Measurements from ENCODE around the gene SPAG8.

The SPAG8 gene

GRCh38 chr9:35766997-35767396 is 45.1 kb downstream of the SPAG8 start:
- no peaks in the 10 kb centered on the region for H3K27me3 ChIP-seq (replicated peaks; ENCODE audit: control insufficient read depth, insufficient read depth, low read length, poor library complexity, severe bottlenecking)
- H3K4me3 ChIP-seq (ENCODE audit: insufficient read depth, low read depth, low read length, poor library complexity, severe bottlenecking) = no peak overlapping the region
- no peaks in the 10 kb centered on the region for H3K4me1 ChIP-seq (ENCODE audit: control insufficient read depth, insufficient read depth, low read length, poor library complexity, severe bottlenecking)
- no peaks in the 10 kb centered on the region for H3K9me3 ChIP-seq (ENCODE audit: control insufficient read depth, low read length)
- no peak overlapping the region for H3K27ac ChIP-seq (ENCODE audit: insufficient read depth, low read length, poor library complexity, severe bottlenecking)
- DNase-seq = no peak
- no peaks in the 10 kb centered on the region for H3K36me3 ChIP-seq (ENCODE audit: control insufficient read depth, insufficient read depth, low read length)

DNA sequence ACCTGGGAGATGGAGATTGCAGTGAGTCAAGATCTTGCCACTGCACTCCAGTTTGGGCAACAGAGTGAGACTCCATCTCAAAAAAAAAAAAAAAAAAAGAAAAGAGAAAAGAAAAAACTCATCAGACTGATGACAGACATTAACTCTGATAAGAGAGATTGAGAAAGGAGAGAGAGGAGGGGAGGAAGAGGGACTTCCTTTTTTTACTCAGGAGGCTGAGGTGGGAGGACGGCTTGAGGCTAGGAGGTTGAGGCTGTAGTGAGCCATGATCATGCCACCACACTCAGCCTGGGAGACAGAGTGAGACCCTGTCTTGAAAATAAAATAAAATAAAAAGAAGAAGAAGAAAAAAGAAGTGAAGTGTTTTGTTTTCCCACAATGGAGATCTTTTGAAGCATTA is 48.3 kb downstream of the SPAG8 start:
- no peak overlapping the region for H3K27ac ChIP-seq (ENCODE audit: insufficient read depth, low read length, poor library complexity, severe bottlenecking)
- H3K9me3 ChIP-seq (ENCODE audit: control insufficient read depth, low read length) = no peaks in the 10 kb centered on the region
- H3K4me3 ChIP-seq (ENCODE audit: insufficient read depth, low read depth, low read length, poor library complexity, severe bottlenecking) = no peak overlapping the region
- no peaks in the 10 kb centered on the region for H3K27me3 ChIP-seq (replicated peaks; ENCODE audit: control insufficient read depth, insufficient read depth, low read length, poor library complexity, severe bottlenecking)
- no peaks in the 10 kb centered on the region for H3K36me3 ChIP-seq (ENCODE audit: control insufficient read depth, insufficient read depth, low read length)
- no peaks in the 10 kb centered on the region for H3K4me1 ChIP-seq (ENCODE audit: control insufficient read depth, insufficient read depth, low read length, poor library complexity, severe bottlenecking)
- no peak for DNase-seq

DNA sequence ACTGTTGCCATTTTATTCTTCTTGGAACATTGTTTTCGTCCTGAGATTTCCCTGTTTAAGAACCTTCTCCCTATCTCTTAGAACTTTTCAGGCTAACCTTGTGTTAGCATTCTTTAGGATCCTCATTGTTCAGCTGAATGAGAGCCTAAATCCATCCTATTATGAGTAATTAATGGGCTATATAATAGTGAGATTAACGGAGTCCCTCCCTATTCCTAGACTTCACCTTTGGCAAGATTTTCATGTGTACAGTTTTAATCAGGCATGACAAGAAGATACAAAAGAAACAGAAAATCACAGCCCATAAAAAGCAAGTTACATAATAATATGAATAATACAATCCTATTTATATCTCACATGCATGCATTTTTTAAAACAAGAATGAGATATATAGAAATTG is 48.9 kb downstream of the SPAG8 start:
- DNase-seq = no peak
- Histone ChIP-seq H3K36me3 (ENCODE audit: control insufficient read depth, insufficient read depth, low read length) (no peaks in the 10 kb centered on the region), H3K27me3 (replicated peaks; ENCODE audit: control insufficient read depth, insufficient read depth, low read length, poor library complexity, severe bottlenecking) (no peaks in the 10 kb centered on the region), H3K4me3 (ENCODE audit: insufficient read depth, low read depth, low read length, poor library complexity, severe bottlenecking) (no peak overlapping the region), H3K4me1 (ENCODE audit: control insufficient read depth, insufficient read depth, low read length, poor library complexity, severe bottlenecking) (no peaks in the 10 kb centered on the region), H3K27ac (ENCODE audit: insufficient read depth, low read length, poor library complexity, severe bottlenecking) (no peak overlapping the region), H3K9me3 (ENCODE audit: control insufficient read depth, low read length) (no peaks in the 10 kb centered on the region)

DNA sequence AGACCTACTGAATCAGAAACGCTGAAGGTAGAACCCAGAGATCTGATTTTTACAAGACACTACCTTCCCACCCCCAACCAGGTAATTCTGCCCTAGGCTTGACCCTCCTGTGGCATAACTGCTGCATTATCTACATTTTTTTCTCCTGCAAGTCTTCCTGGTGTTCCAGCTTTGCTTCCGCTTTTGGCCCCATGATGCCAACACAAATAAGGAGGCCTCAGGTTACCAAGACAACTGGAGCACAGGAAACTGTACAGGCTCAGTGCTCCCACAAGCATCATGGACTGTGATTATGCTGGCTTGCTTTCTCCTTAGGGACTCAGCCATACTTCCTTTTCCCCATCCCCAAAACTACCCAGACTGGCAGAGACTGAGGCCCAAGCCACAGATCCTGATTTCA is 51.4 kb downstream of the SPAG8 start:
- no peaks in the 10 kb centered on the region for H3K9me3 ChIP-seq (ENCODE audit: control insufficient read depth, low read length)
- DNase-seq = no peak
- no peak overlapping the region for H3K4me3 ChIP-seq (ENCODE audit: insufficient read depth, low read depth, low read length, poor library complexity, severe bottlenecking)
- H3K36me3 ChIP-seq (ENCODE audit: control insufficient read depth, insufficient read depth, low read length) = no peaks in the 10 kb centered on the region
- no peak overlapping the region for H3K27ac ChIP-seq (ENCODE audit: insufficient read depth, low read length, poor library complexity, severe bottlenecking)
- H3K27me3 ChIP-seq (replicated peaks; ENCODE audit: control insufficient read depth, insufficient read depth, low read length, poor library complexity, severe bottlenecking) = no peaks in the 10 kb centered on the region
- H3K4me1 ChIP-seq (ENCODE audit: control insufficient read depth, insufficient read depth, low read length, poor library complexity, severe bottlenecking) = peaks cover 6% of the 10 kb centered on the region

GRCh38 chr9:35759795-35760194 is 52.3 kb downstream of the SPAG8 start:
- H3K27me3 ChIP-seq (replicated peaks; ENCODE audit: control insufficient read depth, insufficient read depth, low read length, poor library complexity, severe bottlenecking) = no peaks in the 10 kb centered on the region
- H3K9me3 ChIP-seq (ENCODE audit: control insufficient read depth, low read length) = no peaks in the 10 kb centered on the region
- DNase-seq = no peak
- H3K4me1 ChIP-seq (ENCODE audit: control insufficient read depth, insufficient read depth, low read length, poor library complexity, severe bottlenecking) = peaks cover 6% of the 10 kb centered on the region
- no peak overlapping the region for H3K4me3 ChIP-seq (ENCODE audit: insufficient read depth, low read depth, low read length, poor library complexity, severe bottlenecking)
- no peaks in the 10 kb centered on the region for H3K36me3 ChIP-seq (ENCODE audit: control insufficient read depth, insufficient read depth, low read length)
- no peak overlapping the region for H3K27ac ChIP-seq (ENCODE audit: insufficient read depth, low read length, poor library complexity, severe bottlenecking)
